GM21529 (cell line): ENCODE data around the gene MERTK.
"Not testable (repeated sequence)": the region's sequence is repeated elsewhere in the genome, so short reads cannot be mapped to it uniquely, and the experiment has no call there.

Experiments
- ATAC-seq: cut with Tn5 transposase; IDR thresholded peaks from one replicate; pipeline ENCODE4 v1.9.1; 2021; ENCODE audit not compliant: unreplicated experiment

Gene MERTK

DNA sequence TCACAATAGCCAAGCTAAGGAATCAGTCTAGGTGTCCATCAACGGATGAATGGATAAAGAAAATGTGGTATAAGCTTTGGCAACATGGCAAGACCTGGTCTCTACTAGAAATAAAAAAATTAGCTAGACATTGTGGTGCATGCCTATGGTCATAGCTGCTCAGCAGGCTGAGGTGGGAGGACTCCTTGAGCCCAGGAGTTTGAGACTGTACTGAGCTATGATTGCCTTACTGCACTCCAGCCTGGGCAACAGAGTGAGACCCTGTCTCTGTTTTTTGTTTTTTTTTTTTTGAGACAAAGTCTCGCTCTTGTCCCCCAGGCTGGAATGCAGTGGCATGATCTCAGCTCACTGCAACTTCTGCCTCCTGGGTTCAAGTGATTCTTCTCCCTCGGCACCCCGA, 11.6 kb downstream of the MERTK start:
- ATAC-seq = not testable (repeated sequence)

DNA sequence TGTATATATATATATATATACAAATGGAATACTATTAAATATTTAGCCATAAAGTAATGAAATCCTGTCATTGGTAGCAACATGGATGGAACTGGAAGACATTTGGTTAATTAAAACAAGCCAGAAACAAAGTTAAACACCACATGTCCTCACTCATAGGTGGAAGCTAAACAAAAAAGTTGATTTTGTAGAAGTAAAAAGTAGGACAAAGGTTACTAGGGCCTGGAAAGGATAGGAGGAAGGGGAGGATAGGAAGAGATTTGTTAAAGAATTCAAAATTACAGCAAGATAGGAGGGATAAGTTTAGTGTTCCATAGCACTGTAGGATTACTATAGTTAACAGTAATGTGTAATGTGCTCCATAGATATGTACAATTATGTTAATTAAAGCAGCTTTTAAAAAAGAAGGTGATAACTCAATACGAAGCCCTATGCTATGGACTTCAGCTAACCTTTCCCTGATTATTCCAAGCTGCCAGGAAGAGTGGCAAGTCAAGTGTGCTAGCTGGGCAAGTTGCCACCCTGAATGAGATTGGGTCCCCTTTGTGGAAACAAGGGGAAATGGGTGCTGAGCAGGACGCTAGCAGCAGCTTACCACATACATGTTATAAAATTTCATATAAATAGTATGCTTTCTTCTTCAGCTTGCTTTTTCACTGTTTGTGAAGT, 12.3 kb downstream of the MERTK start:
- ATAC-seq = no peak

DNA sequence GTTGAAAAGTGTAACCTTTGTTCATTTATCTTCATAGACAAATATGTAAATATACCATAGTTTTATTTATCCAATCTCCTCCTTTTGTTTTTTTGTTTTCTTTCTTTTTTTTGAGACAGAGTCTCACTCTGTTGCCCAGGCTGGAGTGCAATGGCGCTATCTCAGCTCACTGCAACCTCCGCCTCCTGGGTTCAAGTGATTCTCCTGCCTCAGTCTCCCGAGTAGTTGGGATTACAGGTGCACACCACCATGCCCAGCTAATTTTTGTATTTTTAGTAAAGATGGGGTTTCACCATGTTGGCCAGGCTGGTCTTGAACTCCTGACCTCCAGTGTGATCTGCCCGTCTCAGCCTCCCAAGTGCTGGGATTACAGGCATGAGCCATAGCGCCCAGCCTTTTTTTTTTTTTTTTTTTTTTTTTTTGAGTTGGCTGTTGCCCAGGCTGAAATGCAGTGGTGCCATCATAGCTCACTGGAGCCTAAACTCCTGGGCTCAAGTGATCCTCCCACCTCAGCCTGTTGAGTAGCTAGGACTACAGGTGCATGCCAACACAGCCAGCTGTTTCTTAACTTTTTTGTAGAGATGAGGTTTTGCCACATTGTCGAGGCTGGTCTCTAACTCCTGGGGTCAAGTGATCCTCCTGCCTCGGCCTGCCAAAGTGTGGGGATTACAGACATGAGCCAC, 13.0 kb downstream of the MERTK start:
- not testable (repeated sequence) for ATAC-seq

DNA sequence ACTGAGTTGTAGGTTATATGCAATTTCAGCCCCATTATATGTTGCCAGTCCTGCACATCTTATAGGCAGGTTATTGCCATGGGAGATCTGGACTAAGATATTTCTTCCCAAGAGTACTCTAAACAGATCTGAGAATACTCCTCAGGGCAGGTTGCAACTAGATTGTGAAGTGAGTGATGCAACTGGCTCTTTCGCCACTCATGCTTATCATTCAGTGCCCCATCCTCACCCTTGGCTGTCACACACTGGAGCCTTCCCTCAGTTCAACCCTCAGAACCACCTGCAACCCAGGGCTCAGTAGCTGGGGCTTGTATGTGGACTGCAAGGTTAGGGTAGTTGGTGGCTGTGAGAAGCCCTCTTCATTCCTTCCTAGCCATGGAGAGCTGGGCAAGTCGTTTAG, 14.1 kb downstream of the MERTK start:
- ATAC-seq = no peak

DNA sequence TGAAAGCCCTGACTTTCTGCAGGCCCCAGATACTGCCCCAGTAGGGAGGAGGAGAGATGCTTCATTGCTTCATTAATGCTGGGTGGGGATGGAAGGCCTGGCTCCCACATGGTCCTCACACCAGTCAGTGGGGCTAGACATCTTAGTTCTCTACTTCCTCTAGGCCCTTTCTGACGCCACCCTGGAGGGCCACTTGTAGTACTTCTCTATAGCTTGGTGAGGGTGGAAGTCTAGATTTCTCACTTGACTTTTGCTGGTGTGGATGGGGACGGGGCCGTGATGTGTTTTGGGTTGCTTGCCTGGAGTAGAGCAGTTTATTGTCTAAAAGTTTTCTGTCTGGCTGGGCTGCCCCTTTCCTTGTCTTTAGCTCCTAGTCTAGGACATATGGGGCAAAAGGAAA, 18.7 kb downstream of the MERTK start:
- no peak for ATAC-seq

DNA sequence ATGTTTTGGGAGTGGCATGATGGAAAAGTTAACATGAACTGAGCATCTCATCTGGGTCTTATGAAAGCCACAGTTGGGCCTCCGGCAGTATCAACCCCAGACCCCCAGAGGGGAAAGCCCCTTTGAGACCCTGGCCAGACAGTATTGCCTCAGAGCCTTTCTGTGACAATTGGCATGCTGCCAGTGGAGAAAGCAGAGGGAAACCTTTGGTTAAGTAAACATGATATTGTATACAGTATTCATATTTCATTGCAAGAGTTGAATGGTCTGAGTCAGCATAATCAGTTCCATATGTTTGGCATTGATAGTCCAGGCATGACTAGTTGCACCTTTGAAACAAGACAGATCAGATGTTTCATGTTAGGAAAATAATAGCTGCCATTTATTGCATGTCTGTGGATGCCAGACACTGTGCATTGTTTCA, 20.0 kb downstream of the MERTK start:
- ATAC-seq = no peak

DNA sequence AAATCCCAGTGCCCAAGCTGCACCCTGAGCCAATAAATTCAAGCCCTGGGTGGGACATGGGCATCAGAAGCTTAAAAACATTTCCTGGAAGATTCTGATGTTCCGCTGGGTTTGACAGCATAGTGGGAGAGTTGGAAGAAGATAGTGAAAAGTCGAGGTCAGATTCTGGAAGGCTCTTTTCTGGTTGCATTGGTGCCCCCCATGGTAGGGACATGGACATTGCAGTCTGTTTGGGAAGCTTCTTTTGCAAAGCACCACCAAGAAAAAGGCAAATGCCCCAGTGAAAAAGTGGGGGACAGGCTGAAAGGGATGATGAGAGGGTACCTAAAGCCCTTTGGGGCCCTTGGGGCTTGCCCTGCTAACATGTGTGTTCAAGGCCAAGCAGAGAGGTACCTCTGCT, 21.0 kb downstream of the MERTK start:
- no peak for ATAC-seq

DNA sequence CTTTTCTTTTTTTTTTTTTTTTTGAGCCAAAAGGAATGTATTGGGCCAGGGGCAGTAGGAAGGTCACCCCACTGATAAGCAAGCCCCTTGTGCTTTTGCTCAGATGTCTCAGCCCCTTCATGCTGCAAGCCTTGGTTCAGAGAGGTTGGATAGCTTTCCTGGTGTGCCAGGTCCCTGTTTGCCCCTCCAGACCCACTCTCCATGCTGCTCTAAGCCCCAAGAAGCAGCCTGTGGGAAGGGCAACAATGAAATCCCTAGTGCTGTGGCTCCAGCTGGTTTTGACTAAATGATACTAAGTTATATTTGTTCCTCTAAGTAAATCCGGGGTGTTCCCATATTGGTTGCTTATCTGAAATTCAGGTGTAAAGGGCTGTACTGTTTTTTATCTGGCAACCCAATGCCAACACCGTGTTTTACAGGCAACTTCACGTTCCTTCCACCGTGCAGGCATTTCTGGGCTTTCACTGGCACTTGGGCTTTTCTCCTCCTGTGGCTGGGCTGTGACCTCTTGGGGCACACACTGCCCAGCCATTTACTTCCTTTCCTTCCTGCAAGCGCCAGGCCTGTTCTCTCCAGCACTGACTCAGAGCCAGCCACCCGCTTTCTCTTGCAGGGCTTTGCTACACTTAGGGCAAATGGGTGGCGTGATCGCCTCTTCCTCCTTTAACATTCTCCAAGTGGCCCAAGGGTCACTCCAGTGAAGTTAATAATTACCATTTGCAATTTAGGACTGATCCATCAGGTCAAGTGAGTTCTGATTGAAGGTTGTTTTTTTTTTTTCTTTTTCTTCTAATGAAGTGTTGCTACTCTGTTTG, 21.6 kb downstream of the MERTK start:
- no peak for ATAC-seq

DNA sequence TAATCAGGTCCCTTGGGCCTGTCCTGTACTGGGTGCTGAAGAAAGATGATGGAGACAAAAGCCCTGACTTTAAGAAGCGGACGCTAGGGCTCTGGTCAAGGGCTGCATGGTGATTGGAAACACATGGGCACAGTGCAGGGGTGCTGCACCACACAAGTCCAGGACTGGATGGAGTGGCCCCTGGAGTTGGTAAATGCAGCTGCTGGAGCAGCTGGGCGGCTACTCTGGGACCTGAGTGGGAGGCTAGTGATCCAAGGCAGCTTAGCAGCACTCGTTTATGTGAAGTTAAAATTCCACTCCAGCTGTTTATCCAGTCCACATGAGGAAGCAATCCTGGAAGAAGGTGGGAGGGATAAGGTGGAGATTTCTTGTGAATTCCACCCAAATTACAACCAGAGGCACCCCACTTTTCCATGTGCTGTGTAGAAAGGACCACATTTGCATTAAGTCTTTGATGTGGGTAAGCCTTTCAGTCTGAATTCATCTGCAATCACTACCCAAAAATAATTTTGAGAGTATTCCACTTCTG, 24.9 kb downstream of the MERTK start:
- ATAC-seq = no peak

DNA sequence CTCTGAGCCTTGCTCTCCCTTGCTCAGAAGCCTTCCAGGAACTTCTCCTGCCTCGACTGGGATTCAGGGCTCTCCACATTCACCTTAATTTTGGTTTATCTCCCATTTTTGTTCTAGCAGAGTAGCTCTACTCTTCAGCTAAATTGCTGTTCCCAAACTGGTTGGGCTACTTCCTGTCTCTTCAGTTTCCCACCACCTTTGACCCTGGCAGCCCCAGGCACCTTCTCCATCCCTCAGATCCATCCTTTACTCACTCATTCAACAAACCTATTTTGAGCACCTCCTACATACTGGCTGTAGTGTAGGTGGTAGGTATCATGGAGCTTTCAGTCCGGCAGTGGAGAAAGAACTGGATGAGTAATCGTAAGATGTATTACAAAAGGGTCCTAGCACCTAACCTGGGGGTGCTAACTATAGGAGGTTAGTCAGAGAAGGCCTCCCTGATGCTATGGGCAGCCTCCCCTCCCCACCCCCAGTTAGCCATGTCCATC, 26.3 kb downstream of the MERTK start:
- no peak for ATAC-seq

DNA sequence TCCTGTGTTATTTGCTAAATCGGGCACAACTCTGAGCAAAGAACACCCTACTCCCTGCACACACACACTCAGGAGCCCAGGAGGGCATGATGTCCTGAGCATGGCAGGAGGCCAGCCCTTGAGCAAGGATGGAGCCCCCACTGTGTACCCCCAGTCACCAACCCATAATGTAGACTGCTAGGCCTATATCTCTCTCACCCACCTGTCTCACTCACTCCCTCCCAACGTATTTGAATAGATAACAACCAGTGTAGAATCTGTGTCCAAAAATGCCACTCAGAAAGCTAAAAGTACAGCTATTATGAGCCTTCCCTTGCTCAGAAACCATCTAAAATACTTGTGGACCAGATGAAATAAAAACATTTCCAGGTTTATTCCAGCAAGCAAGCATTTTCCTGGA, 29.3 kb downstream of the MERTK start:
- ATAC-seq = no peak

DNA sequence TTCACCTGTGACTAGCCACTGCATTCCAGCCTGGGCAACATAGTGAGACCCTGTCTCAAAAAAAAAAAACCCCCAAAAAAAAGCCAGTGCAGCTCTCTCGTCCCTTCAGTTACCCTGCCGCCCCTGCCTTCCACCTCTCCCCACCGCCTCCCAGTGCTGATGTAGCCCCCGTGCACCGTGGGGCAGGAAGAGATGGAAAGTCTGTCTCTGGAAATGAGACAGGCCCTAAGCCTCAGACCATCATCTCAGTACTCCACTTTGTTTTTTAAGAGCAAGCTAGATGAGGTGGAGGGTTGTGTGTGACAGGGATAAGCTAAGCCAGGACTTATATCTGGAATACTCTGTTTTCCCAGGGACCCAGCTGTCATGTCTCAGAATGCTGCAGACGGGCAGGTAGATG, 32.0 kb downstream of the MERTK start:
- no peak for ATAC-seq

DNA sequence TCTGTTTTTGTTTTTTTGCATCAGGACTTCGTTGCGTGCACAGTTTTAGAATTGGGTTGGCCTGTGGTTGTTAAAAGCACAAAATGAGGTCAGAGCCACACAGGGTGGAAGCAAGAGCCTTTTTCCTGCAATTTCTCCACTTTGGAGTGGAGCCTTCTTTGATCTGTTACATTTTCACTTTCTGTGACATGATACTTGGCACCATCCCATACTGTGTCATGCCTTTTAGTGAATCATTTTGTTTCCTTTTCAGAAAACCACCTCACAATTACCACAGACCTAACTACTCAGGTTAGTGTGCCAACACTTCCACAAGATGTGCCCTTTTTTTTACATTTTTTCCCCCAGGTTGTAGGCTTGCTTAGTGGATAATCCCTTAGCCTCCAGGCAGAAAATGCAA, 32.5 kb downstream of the MERTK start:
- ATAC-seq = no peak

DNA sequence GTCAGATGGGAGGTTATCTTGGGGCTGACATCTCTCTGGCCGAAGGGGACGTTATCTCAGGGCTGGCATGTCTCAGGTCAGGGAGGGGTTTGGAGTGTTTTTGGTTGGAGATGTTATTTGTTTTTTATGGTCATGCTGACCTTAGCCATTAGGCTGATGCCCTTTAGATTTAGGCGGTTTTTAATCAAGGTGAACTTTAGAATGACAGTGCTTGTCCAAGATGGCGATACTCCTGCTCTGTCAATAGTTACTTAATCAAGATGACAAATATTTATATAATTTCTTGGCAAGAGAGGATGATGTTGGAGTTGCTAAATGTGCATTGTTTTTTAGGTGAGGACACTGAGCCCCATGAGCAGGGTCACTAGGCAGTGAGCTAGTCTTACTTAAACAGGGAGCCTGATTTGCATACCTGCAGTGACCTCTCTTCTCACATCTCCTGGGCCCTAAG, 34.5 kb downstream of the MERTK start:
- no peak for ATAC-seq

DNA sequence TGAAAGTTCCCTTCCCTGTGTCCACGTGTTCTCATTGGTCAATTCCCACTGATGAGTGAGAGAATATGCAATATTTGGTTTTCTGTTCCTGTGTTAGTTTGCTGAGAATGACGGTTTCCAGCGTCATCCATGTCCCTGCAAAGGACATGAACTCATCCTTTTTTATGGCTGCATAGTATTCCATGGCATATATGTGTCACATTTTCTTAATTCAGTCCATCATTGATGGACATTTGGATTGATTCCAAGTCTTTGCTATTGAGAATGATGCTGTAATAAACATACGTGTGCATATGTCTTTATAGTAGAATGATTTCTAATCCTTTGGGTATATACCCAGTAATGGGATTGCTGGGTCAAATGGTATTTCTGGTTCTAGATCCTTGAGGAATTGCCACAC, 35.5 kb downstream of the MERTK start:
- ATAC-seq = not testable (repeated sequence)

DNA sequence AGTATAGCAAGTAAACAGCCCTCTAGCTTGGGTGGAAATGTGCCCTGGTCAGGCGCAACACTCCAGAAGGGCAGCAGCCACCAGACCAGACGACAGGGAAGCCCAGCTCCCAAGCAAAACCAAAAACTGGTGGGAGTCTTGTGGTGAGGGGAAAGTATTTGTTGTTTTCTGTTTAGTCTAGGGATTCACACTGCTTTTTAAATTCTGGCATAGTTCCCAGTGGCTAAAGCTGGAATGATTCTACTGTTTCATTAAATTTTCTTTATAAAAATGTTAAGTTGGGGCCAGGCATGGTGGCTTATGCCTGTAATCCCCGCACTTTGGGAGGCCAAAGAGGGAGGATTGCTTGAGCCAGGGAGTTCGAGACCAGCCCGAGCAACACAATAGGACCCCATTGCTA, 38.5 kb downstream of the MERTK start:
- ATAC-seq = no peak

DNA sequence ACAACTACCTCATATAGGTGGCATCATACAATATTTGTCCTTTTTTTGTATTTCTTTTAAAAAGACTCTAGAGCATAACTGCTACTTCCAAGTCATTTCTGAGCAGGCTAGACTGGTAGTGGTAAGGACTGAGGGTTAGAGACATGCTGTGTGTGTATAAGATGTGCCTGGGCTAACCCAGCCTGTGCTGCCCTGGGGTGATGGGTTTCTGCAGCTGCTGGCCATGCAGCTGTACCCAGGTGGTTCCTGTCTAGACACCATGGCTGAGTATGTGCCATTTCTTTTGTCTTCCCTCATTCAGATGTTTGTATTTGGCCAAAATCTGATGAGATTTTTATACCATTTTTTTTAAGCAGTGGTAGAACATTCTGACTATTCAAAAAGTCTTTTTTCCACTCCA, 40.0 kb downstream of the MERTK start:
- no peak for ATAC-seq

DNA sequence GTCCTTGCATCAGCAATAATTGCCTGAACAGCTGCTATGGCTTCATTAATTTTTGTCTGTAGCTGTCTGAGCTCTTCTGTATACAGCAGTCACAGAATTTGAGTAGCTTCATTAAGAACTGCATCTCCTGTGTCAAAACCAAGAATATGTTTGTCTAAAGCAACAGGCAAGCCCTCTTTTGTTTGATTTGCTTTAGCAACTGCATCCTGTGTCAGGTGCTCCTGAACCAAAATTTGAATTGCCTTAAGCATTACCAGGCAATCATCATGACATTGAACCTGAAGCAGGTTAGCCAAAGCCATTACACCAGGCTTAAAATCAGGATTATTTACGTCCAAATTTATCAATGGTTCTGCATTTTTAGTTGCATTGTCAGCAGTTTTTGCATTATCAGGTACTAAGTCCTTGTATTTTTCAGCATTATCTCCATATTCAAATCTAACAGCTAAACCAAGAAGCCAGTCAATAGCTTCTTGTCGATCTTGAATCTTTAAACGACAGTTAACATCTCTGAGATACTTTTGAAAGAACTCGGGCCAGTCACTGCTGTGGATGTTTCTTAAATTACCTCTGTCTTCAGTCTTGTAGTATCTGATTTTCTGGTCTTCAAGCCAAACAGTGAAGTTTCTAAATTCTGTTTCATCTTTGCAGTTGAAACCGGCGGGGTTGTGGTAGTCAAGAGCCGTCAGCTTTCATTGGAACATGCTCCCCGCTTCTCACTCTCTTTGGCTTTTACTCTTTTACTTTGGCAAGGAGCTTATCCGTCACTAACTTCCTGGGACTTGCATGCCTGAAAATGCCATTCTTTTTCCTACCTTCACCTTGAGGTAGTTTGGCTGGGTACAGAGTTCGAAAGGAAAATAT, 42.2 kb downstream of the MERTK start:
- no peak for ATAC-seq

DNA sequence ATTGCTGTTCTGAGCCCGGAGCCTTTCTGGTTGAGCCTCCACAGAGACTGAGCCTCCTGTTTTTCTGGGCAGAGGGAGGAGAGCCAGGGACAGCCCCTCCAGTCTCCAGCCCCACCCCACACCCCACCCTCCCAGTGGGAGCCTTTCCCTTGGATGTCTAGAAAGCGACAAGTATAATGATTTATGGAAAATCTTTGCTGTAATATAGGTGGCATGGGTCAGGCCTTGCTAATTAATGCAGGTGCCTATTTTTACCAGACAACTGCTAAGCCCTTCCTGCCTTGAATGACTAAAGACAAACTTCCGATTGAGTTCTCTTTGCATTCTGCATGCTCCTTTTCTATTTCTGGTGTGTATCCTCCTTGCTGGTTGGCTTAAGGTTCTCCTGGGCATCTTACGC, 43.1 kb downstream of the MERTK start:
- ATAC-seq = no peak

DNA sequence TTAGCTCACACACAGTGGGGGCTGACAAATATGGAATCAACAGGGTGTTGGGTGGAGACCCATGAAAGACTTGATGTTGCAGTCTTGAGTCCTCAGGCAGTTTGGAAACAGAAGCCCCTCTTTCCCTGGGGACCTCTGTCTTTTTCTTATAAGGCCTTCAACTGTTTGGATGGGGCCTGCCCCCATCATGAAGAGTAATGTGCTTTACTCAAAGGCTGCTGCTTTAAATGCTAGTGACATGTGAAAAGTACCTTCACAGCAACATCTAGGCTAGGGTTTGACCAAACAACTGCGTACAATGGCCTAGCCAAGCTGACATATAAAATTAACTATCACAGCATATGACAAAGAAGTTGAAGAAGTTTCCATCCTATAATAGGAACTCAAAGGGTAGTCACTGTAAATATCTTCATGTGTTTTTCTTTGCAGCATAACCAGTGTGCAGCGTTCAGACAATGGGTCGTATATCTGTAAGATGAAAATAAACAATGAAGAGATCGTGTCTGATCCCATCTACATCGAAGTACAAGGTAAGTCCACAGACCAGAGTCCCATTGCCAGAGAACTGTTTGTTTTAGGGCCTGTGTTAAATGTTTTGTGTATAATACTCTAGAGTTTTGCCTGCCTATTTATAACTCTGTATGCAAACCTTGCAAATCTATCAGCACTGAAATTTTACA, 46.3 kb downstream of the MERTK start:
- ATAC-seq = no peak
